DMS53 treated with DMSO at 0.1 percent for 48 hours (cell line): ENCODE measurements around the gene MXD3.
A peak's percentile ranks its signal among the peaks of the same experiment; 100 is the strongest.
"Not testable (repeated sequence)": the region's sequence is repeated elsewhere in the genome, so short reads cannot be mapped to it uniquely, and the experiment has no call there.

Experiments used
- DNase-seq: peaks from one replicate; lab custom pipeline; 2025; ENCODE audit not compliant: unreplicated experiment; lab: John Stamatoyannopoulos, UW

MXD3 gene

DNA sequence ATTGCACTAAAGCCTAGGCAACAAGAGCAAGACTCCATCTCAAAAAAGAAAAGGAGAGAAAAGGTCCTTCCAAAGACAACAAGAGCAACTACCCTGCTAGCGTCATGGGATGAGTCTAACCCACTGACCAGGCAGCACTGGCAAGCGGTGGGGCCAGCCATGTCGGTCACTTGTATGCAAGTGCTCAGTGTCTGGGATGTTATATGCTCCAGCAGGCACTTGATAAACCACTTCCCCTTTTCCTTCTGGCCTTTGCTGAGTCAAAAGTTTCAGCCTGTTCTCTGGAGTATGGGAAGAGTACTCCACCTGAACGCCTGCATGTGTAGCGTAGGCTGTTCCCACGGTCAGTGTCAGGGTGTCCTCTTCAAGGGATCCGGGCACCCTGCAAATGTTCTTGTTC lies 9.2 kb upstream of the MXD3 start:
- DNase-seq = no peak

- DNase-seq = no peak
Measured at GRCh38 chr5:177319913-177320588, 8.4 kb upstream of the MXD3 start.

- peak; percentile 85 for DNase-seq
Measured at GRCh38 chr5:177317959-177318377, 6.3 kb upstream of the MXD3 start.

DNA sequence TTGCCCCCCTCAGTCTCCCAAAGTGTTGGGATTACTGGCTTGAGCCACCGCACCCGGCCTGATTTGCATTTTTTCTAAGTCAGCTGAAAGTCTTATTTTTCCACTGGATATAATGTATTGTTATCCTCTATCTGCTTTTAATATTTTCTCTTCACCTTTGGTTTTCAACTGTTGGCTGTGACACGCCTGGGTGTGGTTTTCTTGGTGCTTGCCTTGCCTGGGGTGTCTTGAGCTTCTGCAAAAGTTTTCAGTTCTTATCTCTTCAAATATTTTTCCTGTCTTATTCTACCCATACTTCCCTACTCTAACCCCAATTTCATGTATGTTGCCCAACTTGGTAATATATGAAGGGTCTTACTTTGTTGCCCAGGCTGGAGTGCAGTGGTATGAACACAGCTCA lies 4.3 kb upstream of the MXD3 start:
- DNase-seq = no peak

GRCh38 chr5:177315411-177315810 lies 3.7 kb upstream of the MXD3 start:
- no peak for DNase-seq

DNA sequence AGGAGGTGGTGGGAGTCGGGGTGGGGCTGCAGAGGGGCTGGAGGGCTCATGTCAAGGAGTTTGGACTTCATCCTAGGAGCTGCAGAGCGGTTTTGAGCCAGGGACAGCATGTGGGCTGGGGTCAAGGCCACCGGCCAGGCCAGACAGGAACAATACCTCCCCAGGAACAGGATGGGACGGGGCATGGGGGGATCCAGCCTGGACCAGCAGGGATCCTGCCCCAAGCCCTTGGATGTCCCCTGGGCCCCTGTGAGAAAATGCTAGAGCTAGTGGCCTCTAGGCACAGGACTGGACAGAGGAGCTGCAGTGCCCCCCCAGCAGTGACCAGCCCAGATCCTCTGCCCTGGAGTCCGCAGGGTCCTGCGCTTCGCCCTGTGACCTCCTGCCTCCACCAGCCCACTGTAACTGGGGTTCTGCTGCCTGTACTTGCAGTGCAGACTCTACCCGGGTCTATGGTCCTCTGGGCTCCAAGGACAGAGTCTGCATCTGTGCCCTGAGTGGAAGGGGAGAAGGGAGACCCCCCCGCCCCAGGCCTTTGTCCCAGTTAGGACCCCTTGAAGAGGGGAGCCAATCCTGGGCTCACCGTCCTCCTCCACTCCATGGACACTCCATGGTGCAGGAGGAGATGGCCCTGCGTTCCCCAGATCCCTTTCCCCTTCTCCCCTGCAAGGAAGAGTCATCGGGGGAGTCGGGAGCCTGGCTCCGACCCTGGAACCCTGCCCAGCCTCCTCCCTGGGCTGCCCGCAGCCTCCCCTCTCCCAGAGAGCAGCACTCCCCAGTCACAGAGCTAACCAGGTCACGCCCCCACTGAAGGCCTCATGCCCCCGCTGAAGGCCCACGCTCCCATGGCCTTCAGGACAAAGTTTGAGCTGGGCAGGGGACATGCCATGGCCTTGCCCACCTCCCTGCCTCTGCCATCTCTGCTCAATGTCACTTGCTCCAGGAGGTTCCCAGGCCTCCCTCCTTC lies 3.0 kb upstream of the MXD3 start:
- no peak for DNase-seq

- DNase-seq = no peak
Measured at GRCh38 chr5:177313561-177314259, 2.0 kb upstream of the MXD3 start.

DNA sequence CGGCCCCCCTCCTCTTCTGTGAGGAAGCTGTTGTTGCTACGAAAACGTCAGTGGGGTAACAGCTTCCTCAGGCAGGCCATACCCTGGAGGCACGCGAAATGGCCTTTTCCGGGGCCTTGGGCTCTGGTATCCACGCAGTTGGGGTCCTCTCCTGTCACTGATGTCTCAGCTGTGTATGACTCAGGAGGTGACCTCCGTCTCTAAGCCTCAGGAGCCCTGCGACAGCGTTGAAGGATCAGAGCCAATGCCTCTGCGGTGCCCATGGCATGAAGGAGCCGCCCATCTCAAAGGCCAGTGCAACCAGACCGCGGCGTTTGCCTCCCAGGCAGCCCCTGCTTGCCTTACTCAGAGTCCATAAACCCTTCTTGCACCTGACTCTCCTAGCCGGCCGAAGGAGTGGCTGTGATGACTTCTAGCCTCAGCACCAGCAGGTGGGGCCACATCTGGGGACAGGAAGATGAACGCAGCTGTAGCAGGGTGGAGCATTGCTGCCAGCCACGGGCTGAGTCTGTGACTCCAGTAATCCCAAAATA lies 1.0 kb upstream of the MXD3 start:
- DNase-seq = peak; percentile 73

GRCh38 chr5:177311392-177311722 lies 341 bp downstream of the MXD3 start:
- peak; percentile 29 for DNase-seq

GRCh38 chr5:177310757-177311391 lies 824 bp downstream of the MXD3 start:
- DNase-seq = peak; percentile 38

- no peak for DNase-seq
Measured at GRCh38 chr5:177310332-177310731, 1.4 kb downstream of the MXD3 start.

GRCh38 chr5:177309351-177310191 lies 2.1 kb downstream of the MXD3 start:
- peak; percentile 70 for DNase-seq

GRCh38 chr5:177308740-177309139 lies 3.0 kb downstream of the MXD3 start:
- no peak for DNase-seq

DNA sequence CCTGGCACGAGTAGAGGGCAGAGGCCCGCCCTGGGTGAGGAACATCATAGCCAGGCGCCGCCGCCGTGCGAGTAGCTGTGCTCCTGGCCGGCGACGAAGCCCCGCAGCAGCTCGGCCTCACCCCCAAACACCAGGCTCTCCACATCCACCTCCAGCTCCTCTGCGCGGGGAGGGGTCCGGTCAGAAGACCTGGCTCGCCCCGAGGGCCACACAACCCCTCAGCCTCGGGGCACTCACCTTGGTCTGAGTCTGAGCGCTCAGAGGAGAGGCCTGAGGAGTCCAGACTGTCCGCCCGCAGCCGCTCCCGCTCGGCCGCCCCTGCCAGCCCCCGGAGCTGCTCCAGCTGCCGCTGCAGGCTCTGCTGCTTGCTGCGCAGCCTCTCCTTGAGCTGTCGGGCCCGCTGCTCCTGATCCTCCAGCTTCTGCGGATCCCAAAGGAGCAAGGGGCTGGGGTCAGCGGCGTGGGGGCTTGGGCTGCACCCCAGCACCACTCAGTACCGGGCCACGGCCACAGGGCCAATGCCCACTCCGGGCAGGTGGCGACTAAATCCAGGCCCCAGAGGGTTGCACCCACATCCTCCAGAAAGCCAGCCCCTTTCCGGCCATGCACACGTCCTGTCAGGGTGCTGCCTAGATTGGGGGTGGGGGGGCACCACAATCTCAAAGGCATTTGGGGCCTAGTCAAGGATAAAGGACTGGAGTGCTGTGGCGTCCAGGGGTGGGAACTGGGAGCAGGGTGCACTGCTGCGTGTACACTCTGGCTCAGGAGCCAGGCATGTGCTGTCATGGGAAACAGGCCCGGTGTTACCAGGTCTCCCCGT lies 3.9 kb downstream of the MXD3 start:
- DNase-seq = no peak

- no peak for DNase-seq
Measured at GRCh38 chr5:177306674-177307543, 4.8 kb downstream of the MXD3 start.

- DNase-seq = not testable (repeated sequence)
Measured at GRCh38 chr5:177306103-177306640, 5.5 kb downstream of the MXD3 start.

DNA sequence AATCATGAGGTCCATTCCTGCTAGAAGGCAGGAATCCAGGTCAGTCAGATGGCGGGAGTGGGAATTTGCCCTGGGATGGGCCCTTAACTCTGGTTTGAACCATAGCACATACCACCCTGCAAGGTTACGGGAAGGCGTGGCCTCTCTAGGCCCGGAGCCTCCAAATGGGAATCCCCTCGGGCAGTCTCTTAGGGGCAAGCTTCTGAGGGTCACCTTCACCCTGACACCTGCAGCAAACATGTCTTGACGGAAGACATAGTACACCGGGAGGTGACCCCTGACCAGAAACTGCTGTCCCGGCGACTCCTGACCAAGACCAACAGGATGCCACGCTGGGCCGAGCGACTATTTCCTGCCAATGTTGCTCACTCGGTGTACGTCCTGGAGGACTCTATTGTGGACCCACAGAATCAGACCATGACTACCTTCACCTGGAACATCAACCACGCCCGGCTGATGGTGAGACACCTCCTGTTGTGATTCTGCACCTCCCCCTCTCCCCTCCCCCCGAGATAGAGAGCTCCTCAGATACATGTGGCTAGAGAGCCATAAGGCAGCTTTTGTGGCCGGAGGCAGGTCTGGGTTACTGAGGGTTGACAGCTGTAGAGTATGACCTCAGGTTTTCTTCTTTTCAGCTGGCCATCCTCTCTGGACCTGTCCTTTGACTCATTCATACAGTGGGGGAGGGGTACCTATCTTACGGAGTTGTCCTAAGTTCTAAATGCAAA lies 7.1 kb downstream of the MXD3 start:
- no peak for DNase-seq
